SK-N-SH treated with all-trans-retinoic acid at 6 μM for 48 hours (cell line): ENCODE data around the gene FARP1.

ENCODE experiments used
- ATAC-seq: fragments of 200-7000 bp; cut with Tn5 transposase; 3 replicates; pipeline ENCODE4 v1.9.1; 2020; ENCODE audit warnings: mild to moderate bottlenecking, moderate library complexity
- ARNTL ChIP-seq: fragments of 450-650 bp; formaldehyde crosslinking; IDR thresholded peaks from 2 replicates; pipeline ENCODE4 v1.5.0; 2020; ENCODE audit warnings: low read depth, mild to moderate bottlenecking, moderate library complexity, borderline replicate concordance
- ESRRG ChIP-seq: fragments of 250-450 bp; sonication (Bioruptor Pico); IDR thresholded peaks from 2 replicates; pipeline ENCODE4 v1.6.1; 2021; ENCODE audit warnings: mild to moderate bottlenecking
- GLIS3 ChIP-seq: fragments of 250-450 bp; sonication (Bioruptor Pico); IDR thresholded peaks from 2 replicates; pipeline ENCODE4 v1.5.0; 2020; ENCODE audit warnings: mild to moderate bottlenecking, moderate library complexity
- ISL1 ChIP-seq: fragments of 250-450 bp; sonication (Bioruptor Pico); IDR thresholded peaks from 2 replicates; pipeline ENCODE4 v2.1.2; 2022; ENCODE audit warnings: mild to moderate bottlenecking, moderate library complexity
- OSR1 ChIP-seq: fragments of 250-450 bp; sonication (Bioruptor Pico); IDR thresholded peaks from 2 replicates; pipeline ENCODE4 v1.8.0; 2022; ENCODE audit warnings: moderate library complexity, mild to moderate bottlenecking, inconsistent platforms
- PPARA ChIP-seq: fragments of 250-450 bp; sonication (Bioruptor Pico); IDR thresholded peaks from 2 replicates; pipeline ENCODE4 v1.5.0; 2020; ENCODE audit warnings: mild to moderate bottlenecking, borderline replicate concordance
- RARB ChIP-seq: fragments of 250-450 bp; sonication (Bioruptor Pico); IDR thresholded peaks from 2 replicates; pipeline ENCODE4 v1.8.0; 2021; ENCODE audit warnings: mild to moderate bottlenecking, moderate library complexity
- SNAI2 ChIP-seq: fragments of 250-450 bp; sonication (Bioruptor Pico); IDR thresholded peaks from 2 replicates; pipeline ENCODE4 v1.5.0; 2020; ENCODE audit warnings: mild to moderate bottlenecking, moderate library complexity
- ZC3H10 ChIP-seq: fragments of 250-450 bp; sonication (Bioruptor Pico); IDR thresholded peaks from 2 replicates; pipeline ENCODE4 v1.5.1; 2021; ENCODE audit warnings: mild to moderate bottlenecking, moderate library complexity
- ZFP3 ChIP-seq: fragments of 250-450 bp; sonication (Bioruptor Pico); IDR thresholded peaks from 2 replicates; pipeline ENCODE4 v1.5.0; 2020; ENCODE audit warnings: mild to moderate bottlenecking, moderate library complexity
- ZFP30 ChIP-seq: fragments of 450-650 bp; formaldehyde crosslinking; IDR thresholded peaks from 2 replicates; pipeline ENCODE4 v1.5.0; 2022; ENCODE audit warnings: mild to moderate bottlenecking, moderate library complexity
- ZNF565 ChIP-seq: fragments of 450-650 bp; formaldehyde crosslinking; conservative IDR thresholded peaks from 2 replicates; pipeline ENCODE4 v1.5.0; 2020; ENCODE audit warnings: low read depth, mild to moderate bottlenecking, moderate library complexity
- ZNF70 ChIP-seq: fragments of 450-650 bp; formaldehyde crosslinking; IDR thresholded peaks from 2 replicates; pipeline ENCODE4 v1.5.0; 2020; ENCODE audit warnings: mild to moderate bottlenecking, moderate library complexity
- ZNF8 ChIP-seq: fragments of 450-650 bp; formaldehyde crosslinking; IDR thresholded peaks from 2 replicates; pipeline ENCODE4 v1.5.0; 2020; ENCODE audit warnings: mild to moderate bottlenecking, moderate library complexity
- TF ChIP-seq, protein P1 (sequence below): fragments of 250-450 bp; sonication (Bioruptor Pico); IDR thresholded peaks from 2 replicates; pipeline ENCODE4 v1.5.0; 2020; ENCODE audit warnings: mild to moderate bottlenecking, moderate library complexity
- TF ChIP-seq, protein P2 (sequence below): fragments of 250-450 bp; sonication (Bioruptor Pico); IDR thresholded peaks from 2 replicates; pipeline ENCODE4 v1.8.0; 2020; ENCODE audit warnings: mild to moderate bottlenecking, moderate library complexity, borderline replicate concordance
- TF ChIP-seq, protein P3 (sequence below): fragments of 250-450 bp; sonication (Bioruptor Pico); IDR thresholded peaks from 2 replicates; pipeline ENCODE4 v1.5.1; 2021; ENCODE audit warnings: mild to moderate bottlenecking, moderate library complexity
- TF ChIP-seq, protein P4 (sequence below): fragments of 250-450 bp; sonication (Bioruptor Pico); IDR thresholded peaks from 2 replicates; pipeline ENCODE4 v1.8.0; 2021; ENCODE audit warnings: low read depth, mild to moderate bottlenecking, moderate library complexity, borderline replicate concordance
- TF ChIP-seq, protein P5 (sequence below): fragments of 250-450 bp; sonication (Bioruptor Pico); IDR thresholded peaks from 2 replicates; pipeline ENCODE4 v1.5.1; 2020; ENCODE audit warnings: low read depth, mild to moderate bottlenecking, moderate library complexity

FARP1 gene

DNA sequence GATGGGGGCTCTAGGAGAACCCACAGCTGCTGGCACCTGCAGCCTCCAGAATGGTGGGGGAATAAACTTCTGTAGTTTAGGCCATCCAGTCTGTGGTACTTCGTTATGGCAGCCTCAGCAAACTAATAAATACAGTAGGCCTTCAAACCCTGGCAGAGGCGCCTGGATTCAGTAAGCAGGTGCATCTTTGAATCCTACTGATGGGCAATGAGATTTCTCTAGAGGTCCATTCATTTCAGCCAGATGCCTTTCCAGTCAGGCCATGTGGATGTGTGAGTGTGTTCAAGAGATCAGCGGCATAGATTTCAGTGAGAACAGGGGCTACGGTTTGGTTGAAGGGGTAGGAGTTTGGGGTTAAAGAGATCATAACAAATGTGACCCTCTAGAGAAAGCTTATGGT lies 217.7 kb downstream of the FARP1 start (continued):
- no peak for TF ChIP-seq ARNTL (CRISPR knock-in tag)

DNA sequence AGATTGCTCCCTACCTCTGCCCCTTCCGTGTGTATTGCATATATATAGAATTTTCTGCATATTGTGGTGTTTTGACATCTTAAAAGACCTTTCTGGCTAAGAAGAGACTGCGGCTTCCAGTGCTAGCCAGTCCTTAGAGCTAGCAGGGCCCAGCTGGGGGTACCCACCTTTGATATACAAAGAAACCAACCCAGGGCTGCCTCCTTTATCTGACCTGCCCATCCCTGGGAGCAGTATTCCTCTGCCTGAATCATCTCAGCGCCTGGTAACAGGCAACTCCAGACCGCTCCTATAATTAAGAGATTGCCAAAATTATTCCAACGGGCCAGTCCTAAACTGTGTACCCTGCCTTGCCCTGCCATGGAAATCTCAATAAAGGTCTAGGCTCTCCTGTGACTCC lies 220.4 kb downstream of the FARP1 start:
- no peak for TF ChIP-seq PPARA
- TF ChIP-seq OSR1 (CRISPR knock-in tag): no peak
- TF ChIP-seq, protein P1, sequence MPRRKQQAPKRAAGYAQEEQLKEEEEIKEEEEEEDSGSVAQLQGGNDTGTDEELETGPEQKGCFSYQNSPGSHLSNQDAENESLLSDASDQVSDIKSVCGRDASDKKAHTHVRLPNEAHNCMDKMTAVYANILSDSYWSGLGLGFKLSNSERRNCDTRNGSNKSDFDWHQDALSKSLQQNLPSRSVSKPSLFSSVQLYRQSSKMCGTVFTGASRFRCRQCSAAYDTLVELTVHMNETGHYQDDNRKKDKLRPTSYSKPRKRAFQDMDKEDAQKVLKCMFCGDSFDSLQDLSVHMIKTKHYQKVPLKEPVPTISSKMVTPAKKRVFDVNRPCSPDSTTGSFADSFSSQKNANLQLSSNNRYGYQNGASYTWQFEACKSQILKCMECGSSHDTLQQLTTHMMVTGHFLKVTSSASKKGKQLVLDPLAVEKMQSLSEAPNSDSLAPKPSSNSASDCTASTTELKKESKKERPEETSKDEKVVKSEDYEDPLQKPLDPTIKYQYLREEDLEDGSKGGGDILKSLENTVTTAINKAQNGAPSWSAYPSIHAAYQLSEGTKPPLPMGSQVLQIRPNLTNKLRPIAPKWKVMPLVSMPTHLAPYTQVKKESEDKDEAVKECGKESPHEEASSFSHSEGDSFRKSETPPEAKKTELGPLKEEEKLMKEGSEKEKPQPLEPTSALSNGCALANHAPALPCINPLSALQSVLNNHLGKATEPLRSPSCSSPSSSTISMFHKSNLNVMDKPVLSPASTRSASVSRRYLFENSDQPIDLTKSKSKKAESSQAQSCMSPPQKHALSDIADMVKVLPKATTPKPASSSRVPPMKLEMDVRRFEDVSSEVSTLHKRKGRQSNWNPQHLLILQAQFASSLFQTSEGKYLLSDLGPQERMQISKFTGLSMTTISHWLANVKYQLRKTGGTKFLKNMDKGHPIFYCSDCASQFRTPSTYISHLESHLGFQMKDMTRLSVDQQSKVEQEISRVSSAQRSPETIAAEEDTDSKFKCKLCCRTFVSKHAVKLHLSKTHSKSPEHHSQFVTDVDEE (CRISPR knock-in tag): no peak
- TF ChIP-seq ZNF70: no peak
- no peak for TF ChIP-seq ESRRG (CRISPR knock-in tag)
- no peak for TF ChIP-seq GLIS3 (CRISPR knock-in tag)
- no peak for TF ChIP-seq ZNF565 (CRISPR knock-in tag)
- no peak for TF ChIP-seq ZC3H10 (CRISPR knock-in tag)
- no peak for TF ChIP-seq ZFP3 (CRISPR knock-in tag)
- TF ChIP-seq, protein P2, sequence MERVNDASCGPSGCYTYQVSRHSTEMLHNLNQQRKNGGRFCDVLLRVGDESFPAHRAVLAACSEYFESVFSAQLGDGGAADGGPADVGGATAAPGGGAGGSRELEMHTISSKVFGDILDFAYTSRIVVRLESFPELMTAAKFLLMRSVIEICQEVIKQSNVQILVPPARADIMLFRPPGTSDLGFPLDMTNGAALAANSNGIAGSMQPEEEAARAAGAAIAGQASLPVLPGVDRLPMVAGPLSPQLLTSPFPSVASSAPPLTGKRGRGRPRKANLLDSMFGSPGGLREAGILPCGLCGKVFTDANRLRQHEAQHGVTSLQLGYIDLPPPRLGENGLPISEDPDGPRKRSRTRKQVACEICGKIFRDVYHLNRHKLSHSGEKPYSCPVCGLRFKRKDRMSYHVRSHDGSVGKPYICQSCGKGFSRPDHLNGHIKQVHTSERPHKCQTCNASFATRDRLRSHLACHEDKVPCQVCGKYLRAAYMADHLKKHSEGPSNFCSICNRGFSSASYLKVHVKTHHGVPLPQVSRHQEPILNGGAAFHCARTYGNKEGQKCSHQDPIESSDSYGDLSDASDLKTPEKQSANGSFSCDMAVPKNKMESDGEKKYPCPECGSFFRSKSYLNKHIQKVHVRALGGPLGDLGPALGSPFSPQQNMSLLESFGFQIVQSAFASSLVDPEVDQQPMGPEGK (CRISPR knock-in tag): no peak
- TF ChIP-seq, protein P3, sequence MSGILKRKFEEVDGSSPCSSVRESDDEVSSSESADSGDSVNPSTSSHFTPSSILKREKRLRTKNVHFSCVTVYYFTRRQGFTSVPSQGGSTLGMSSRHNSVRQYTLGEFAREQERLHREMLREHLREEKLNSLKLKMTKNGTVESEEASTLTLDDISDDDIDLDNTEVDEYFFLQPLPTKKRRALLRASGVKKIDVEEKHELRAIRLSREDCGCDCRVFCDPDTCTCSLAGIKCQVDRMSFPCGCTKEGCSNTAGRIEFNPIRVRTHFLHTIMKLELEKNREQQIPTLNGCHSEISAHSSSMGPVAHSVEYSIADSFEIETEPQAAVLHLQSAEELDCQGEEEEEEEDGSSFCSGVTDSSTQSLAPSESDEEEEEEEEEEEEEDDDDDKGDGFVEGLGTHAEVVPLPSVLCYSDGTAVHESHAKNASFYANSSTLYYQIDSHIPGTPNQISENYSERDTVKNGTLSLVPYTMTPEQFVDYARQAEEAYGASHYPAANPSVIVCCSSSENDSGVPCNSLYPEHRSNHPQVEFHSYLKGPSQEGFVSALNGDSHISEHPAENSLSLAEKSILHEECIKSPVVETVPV: no peak
- TF ChIP-seq, protein P4, sequence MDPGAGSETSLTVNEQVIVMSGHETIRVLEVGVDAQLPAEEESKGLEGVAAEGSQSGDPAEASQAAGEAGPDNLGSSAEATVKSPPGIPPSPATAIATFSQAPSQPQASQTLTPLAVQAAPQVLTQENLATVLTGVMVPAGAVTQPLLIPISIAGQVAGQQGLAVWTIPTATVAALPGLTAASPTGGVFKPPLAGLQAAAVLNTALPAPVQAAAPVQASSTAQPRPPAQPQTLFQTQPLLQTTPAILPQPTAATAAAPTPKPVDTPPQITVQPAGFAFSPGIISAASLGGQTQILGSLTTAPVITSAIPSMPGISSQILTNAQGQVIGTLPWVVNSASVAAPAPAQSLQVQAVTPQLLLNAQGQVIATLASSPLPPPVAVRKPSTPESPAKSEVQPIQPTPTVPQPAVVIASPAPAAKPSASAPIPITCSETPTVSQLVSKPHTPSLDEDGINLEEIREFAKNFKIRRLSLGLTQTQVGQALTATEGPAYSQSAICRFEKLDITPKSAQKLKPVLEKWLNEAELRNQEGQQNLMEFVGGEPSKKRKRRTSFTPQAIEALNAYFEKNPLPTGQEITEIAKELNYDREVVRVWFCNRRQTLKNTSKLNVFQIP: no peak
- ATAC-seq: no peak

DNA sequence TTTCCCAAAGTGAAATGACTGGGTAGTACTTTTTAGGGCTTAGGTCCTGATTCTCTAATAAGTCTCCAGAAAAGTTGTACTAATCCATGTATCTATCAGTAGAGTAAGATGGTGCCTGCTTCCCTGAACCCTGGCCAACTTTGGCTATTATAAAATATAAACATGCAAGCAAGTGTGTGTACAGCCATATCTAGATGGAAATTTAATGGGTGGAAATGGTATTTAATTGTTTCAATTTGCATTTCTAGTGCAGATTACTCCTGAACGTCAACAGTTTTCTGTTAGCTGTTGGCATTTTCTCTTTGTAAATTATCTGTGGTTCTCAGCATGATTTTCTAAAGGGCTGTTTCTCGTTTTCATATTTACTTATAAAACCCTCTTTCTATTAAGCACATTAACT lies 221.3 kb downstream of the FARP1 start:
- no peak for ATAC-seq
- TF ChIP-seq SNAI2 (CRISPR knock-in tag): no peak
- no peak for TF ChIP-seq ZFP30 (CRISPR knock-in tag)
- no peak for TF ChIP-seq ZNF565 (CRISPR knock-in tag)
- no peak for TF ChIP-seq ZNF8
- TF ChIP-seq, protein P2 (CRISPR knock-in tag): no peak
- TF ChIP-seq RARB (CRISPR knock-in tag): no peak
- no peak for TF ChIP-seq GLIS3 (CRISPR knock-in tag)
- TF ChIP-seq, protein P3: no peak
- TF ChIP-seq, protein P4: no peak
- TF ChIP-seq, protein P5, sequence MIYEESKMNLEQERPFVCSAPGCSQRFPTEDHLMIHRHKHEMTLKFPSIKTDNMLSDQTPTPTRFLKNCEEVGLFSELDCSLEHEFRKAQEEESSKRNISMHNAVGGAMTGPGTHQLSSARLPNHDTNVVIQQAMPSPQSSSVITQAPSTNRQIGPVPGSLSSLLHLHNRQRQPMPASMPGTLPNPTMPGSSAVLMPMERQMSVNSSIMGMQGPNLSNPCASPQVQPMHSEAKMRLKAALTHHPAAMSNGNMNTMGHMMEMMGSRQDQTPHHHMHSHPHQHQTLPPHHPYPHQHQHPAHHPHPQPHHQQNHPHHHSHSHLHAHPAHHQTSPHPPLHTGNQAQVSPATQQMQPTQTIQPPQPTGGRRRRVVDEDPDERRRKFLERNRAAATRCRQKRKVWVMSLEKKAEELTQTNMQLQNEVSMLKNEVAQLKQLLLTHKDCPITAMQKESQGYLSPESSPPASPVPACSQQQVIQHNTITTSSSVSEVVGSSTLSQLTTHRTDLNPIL (CRISPR knock-in tag): no peak
- no peak for TF ChIP-seq ISL1 (CRISPR knock-in tag)
- TF ChIP-seq OSR1 (CRISPR knock-in tag): no peak
- no peak for TF ChIP-seq ZFP3 (CRISPR knock-in tag)
- TF ChIP-seq PPARA: no peak
